ENCODE data around the gene PTPRR. TPM values are rescaled to one million over a fixed set of nuclear protein-coding genes. Genes with fewer than 3 reads are reported as not detected.

The PTPRR gene
- total and polyA plus RNA-seq, 4 donors: 0.02 to 0.08 TPM; not detected in 2

DNA sequence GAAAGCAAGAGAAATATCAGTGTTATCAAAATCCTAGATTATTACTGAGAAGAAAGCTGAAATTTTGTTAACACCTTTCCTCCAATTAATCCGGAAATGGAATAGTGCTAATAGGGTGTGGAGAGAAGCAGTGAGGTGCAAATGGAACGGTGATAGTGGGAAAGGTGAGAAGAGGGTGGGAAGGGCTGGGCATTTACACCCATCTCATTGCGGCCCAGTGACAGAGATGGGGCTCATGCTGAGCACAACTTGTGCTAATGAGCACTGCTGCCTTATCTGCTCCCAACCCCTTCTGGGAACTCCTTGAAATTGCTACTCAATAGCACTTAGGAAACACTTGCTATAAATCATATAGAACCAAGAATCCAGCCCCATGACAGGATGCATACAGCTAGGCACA is 94.4 kb downstream of the PTPRR start (continued):
- TF ChIP-seq, protein P1, sequence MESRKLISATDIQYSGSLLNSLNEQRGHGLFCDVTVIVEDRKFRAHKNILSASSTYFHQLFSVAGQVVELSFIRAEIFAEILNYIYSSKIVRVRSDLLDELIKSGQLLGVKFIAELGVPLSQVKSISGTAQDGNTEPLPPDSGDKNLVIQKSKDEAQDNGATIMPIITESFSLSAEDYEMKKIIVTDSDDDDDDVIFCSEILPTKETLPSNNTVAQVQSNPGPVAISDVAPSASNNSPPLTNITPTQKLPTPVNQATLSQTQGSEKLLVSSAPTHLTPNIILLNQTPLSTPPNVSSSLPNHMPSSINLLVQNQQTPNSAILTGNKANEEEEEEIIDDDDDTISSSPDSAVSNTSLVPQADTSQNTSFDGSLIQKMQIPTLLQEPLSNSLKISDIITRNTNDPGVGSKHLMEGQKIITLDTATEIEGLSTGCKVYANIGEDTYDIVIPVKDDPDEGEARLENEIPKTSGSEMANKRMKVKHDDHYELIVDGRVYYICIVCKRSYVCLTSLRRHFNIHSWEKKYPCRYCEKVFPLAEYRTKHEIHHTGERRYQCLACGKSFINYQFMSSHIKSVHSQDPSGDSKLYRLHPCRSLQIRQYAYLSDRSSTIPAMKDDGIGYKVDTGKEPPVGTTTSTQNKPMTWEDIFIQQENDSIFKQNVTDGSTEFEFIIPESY (IDR thresholded peaks at IDR 0.05): no peak
- TF ChIP-seq FOXA2 (IDR thresholded peaks at IDR 0.05): no peak
- no peak for TF ChIP-seq EGR1 (IDR thresholded peaks at IDR 0.05; ENCODE audit: low read depth in 2 of 2)
- no peak for TF ChIP-seq HNF4A (conservative IDR thresholded peaks at IDR 0.05)
- TF ChIP-seq FOXA1 (IDR thresholded peaks at IDR 0.05): no peak
- TF ChIP-seq RXRA (IDR thresholded peaks at IDR 0.05): no peak
- TF ChIP-seq NR2F2 (IDR thresholded peaks at IDR 0.05): no peak
- TF ChIP-seq HNF4G (IDR thresholded peaks at IDR 0.05): no peak
- no peak for TF ChIP-seq SP1 (IDR thresholded peaks at IDR 0.05)
- TF ChIP-seq TAF1 (conservative IDR thresholded peaks at IDR 0.05): no peak
- no peak for TF ChIP-seq JUND (IDR thresholded peaks at IDR 0.05)

DNA sequence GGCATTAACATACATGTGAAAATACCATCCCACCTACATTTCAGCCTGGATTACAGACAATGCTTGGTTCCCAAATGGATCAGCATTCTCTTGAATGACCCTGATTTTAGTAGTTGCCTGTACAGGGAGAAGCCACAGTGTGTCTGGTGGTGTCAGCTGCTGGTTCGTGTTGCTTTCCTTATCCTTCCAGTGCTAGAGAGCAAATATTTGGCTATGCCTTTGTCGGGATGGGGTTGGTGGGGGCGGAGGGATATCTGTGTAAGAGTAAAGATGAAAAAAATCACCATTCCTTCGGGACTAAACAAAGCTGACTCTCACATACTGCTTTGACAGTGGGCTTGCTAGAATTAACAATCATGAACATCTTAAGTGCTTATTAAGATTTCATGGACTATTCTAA is 96.0 kb downstream of the PTPRR start:
- TF ChIP-seq RXRA (IDR thresholded peaks at IDR 0.05) (no peak), FOXA1 (IDR thresholded peaks at IDR 0.05) (no peak), NR2F2 (IDR thresholded peaks at IDR 0.05) (no peak), HNF4G (IDR thresholded peaks at IDR 0.05) (no peak), FOXA2 (IDR thresholded peaks at IDR 0.05) (no peak), JUND (IDR thresholded peaks at IDR 0.05) (no peak), HNF4A (conservative IDR thresholded peaks at IDR 0.05) (no peak)
- TF ChIP-seq, protein P2, sequence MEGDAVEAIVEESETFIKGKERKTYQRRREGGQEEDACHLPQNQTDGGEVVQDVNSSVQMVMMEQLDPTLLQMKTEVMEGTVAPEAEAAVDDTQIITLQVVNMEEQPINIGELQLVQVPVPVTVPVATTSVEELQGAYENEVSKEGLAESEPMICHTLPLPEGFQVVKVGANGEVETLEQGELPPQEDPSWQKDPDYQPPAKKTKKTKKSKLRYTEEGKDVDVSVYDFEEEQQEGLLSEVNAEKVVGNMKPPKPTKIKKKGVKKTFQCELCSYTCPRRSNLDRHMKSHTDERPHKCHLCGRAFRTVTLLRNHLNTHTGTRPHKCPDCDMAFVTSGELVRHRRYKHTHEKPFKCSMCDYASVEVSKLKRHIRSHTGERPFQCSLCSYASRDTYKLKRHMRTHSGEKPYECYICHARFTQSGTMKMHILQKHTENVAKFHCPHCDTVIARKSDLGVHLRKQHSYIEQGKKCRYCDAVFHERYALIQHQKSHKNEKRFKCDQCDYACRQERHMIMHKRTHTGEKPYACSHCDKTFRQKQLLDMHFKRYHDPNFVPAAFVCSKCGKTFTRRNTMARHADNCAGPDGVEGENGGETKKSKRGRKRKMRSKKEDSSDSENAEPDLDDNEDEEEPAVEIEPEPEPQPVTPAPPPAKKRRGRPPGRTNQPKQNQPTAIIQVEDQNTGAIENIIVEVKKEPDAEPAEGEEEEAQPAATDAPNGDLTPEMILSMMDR (IDR thresholded peaks at IDR 0.05; ENCODE audit: low read depth, low read length, missing input control): no peak
- TF ChIP-seq, protein P1 (IDR thresholded peaks at IDR 0.05): no peak
- H3K27ac ChIP-seq (ENCODE audit: low read depth in 1 of 2, low read length in 2 of 2): no peak overlapping the region
- no peak overlapping the region for H3K9ac ChIP-seq (ENCODE audit: low read depth in 1 of 2, low read length in 2 of 2)
- no peaks in the 10 kb centered on the region for H3K36me3 ChIP-seq (ENCODE audit: control insufficient read depth in 4 of 4, insufficient read depth in 3 of 4, low read depth in 1 of 4, low read length in 3 of 4)
- WGBS: 35% methylated on average over 4 of the region's 4 CpGs
- no peak for DNase-seq (ENCODE audit: low spot score)
- no peak overlapping the region for H3K4me3 ChIP-seq (ENCODE audit: low read depth in 1 of 3, low read length in 3 of 3)
- no peaks in the 10 kb centered on the region for H3K9me3 ChIP-seq (ENCODE audit: control insufficient read depth in 4 of 4, low read length in 3 of 4)
- no peaks in the 10 kb centered on the region for H3K4me1 ChIP-seq (ENCODE audit: control insufficient read depth in 4 of 4, insufficient read depth in 4 of 4, low read length in 3 of 4)
- H3K27me3 ChIP-seq (ENCODE audit: control insufficient read depth in 4 of 4, insufficient read depth in 4 of 4, low read length in 3 of 4): no peaks in the 10 kb centered on the region

DNA sequence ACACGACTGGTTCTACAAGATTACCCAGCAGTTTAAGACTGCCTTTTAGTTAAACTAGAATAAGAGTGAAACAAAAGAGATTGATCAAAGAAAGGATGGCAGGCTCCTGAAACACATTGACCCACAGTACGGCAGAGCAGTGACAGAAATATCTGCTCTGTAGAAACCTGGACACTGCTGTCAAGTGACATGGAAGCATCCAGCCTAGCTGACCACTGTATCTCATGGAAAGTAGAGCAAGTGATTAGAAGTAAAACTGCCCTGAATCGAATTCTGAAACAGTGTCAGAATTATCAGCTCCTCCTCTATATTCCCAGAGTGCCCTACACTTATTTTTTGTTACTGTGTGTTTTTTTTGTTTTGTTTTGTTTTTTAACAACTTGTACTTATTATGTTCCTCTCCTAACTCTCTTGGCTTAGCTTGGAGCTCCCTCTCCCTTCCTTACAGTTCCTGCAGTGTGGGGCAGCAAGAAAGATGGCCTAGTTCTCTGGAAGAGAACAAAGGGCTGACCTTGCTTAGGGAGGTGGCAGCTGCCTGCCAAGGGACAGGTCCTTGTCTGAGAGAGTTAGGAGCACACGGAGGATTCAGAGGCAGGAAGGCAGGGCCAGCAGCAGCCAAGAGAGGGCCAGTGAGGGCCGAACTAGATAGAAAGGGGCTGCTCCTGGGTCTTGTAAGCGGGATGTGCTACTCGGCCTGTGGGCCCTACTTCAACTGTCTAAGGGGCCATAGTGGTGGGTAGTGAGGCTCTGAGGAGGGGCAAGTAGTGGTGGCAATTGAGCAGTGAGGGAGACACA is 97.2 kb downstream of the PTPRR start:
- no peak overlapping the region for H3K27ac ChIP-seq (ENCODE audit: low read depth in 1 of 2, low read length in 2 of 2)
- no peak overlapping the region for H3K9ac ChIP-seq (ENCODE audit: low read depth in 1 of 2, low read length in 2 of 2)
- no peaks in the 10 kb centered on the region for H3K9me3 ChIP-seq (ENCODE audit: control insufficient read depth in 4 of 4, low read length in 3 of 4)
- H3K36me3 ChIP-seq (ENCODE audit: control insufficient read depth in 4 of 4, insufficient read depth in 3 of 4, low read depth in 1 of 4, low read length in 3 of 4): no peaks in the 10 kb centered on the region
- no peaks in the 10 kb centered on the region for H3K4me1 ChIP-seq (ENCODE audit: control insufficient read depth in 4 of 4, insufficient read depth in 4 of 4, low read length in 3 of 4)
- 79% methylated on average over 7 of the region's 7 CpGs for WGBS
- no peaks in the 10 kb centered on the region for H3K27me3 ChIP-seq (ENCODE audit: control insufficient read depth in 4 of 4, insufficient read depth in 4 of 4, low read length in 3 of 4)
- DNase-seq (ENCODE audit: low spot score): no peak
- H3K4me3 ChIP-seq (ENCODE audit: low read depth in 1 of 3, low read length in 3 of 3): no peak overlapping the region
- no peak for TF ChIP-seq NR2F2 (IDR thresholded peaks at IDR 0.05)
- TF ChIP-seq EGR1 (IDR thresholded peaks at IDR 0.05; ENCODE audit: low read depth in 2 of 2): no peak
- TF ChIP-seq, protein P3, sequence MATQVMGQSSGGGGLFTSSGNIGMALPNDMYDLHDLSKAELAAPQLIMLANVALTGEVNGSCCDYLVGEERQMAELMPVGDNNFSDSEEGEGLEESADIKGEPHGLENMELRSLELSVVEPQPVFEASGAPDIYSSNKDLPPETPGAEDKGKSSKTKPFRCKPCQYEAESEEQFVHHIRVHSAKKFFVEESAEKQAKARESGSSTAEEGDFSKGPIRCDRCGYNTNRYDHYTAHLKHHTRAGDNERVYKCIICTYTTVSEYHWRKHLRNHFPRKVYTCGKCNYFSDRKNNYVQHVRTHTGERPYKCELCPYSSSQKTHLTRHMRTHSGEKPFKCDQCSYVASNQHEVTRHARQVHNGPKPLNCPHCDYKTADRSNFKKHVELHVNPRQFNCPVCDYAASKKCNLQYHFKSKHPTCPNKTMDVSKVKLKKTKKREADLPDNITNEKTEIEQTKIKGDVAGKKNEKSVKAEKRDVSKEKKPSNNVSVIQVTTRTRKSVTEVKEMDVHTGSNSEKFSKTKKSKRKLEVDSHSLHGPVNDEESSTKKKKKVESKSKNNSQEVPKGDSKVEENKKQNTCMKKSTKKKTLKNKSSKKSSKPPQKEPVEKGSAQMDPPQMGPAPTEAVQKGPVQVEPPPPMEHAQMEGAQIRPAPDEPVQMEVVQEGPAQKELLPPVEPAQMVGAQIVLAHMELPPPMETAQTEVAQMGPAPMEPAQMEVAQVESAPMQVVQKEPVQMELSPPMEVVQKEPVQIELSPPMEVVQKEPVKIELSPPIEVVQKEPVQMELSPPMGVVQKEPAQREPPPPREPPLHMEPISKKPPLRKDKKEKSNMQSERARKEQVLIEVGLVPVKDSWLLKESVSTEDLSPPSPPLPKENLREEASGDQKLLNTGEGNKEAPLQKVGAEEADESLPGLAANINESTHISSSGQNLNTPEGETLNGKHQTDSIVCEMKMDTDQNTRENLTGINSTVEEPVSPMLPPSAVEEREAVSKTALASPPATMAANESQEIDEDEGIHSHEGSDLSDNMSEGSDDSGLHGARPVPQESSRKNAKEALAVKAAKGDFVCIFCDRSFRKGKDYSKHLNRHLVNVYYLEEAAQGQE (IDR thresholded peaks at IDR 0.05): no peak
- no peak for TF ChIP-seq RAD21 (IDR thresholded peaks at IDR 0.05)
- no peak for TF ChIP-seq SP1 (IDR thresholded peaks at IDR 0.05)
- TF ChIP-seq, protein P4, sequence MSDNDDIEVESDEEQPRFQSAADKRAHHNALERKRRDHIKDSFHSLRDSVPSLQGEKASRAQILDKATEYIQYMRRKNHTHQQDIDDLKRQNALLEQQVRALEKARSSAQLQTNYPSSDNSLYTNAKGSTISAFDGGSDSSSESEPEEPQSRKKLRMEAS (IDR thresholded peaks at IDR 0.05): no peak
- no peak for TF ChIP-seq RXRA (IDR thresholded peaks at IDR 0.05)
- TF ChIP-seq FOXA2 (IDR thresholded peaks at IDR 0.05): no peak
- TF ChIP-seq, protein P2 (IDR thresholded peaks at IDR 0.05; ENCODE audit: low read depth, low read length, missing input control): no peak
- TF ChIP-seq, protein P5, sequence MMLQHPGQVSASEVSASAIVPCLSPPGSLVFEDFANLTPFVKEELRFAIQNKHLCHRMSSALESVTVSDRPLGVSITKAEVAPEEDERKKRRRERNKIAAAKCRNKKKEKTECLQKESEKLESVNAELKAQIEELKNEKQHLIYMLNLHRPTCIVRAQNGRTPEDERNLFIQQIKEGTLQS (IDR thresholded peaks at IDR 0.05): no peak

Measured in liver (tissue), 9 donors.